ENCODE data around the gene LRG1.

- TF ChIP-seq CTCF (IDR thresholded peaks at IDR 0.05) (no peak), POLR2A (IDR thresholded peaks at IDR 0.05) (no peak)
Observed at GRCh38 chr19:4538601-4538954, 1.3 kb downstream of the LRG1 start.
